Measurements from ENCODE around the gene TNS2.

The TNS2 gene

GRCh38 chr12:53055471-53056266 lies 5.8 kb downstream of the TNS2 start:
- Histone ChIP-seq H3K27me3 (ENCODE audit: low read length) (no peaks in the 10 kb centered on the region), H4K20me1 (ENCODE audit: low read depth, low read length) (no peaks in the 10 kb centered on the region), H3K4me2 (ENCODE audit: low read depth, low read length, poor library complexity, severe bottlenecking) (no peak overlapping the region), H3K79me2 (ENCODE audit: insufficient read depth, low read length) (no peaks in the 10 kb centered on the region), H3K4me3 (ENCODE audit: insufficient read depth, low read length, poor library complexity, severe bottlenecking) (no peak overlapping the region), H2AFZ (ENCODE audit: low read depth, low read length, severe bottlenecking) (no peak overlapping the region), H3K36me3 (ENCODE audit: low read length) (no peaks in the 10 kb centered on the region), H3K9me3 (ENCODE audit: insufficient read depth, low read length) (no peaks in the 10 kb centered on the region), H3K9me2 (replicated peaks; ENCODE audit: insufficient read depth, low read length) (no peaks in the 10 kb centered on the region), H3F3A (ENCODE audit: insufficient read depth) (peaks cover 6% of the 10 kb centered on the region), H3K9ac (ENCODE audit: low read length) (no peak overlapping the region), H3K27ac (ENCODE audit: low read depth, low read length) (no peak overlapping the region)
- no peak for TF ChIP-seq EZH2phosphoT487 (conservative IDR thresholded peaks at IDR 0.05; ENCODE audit: low read length)

GRCh38 chr12:53056296-53056695 lies 6.4 kb downstream of the TNS2 start:
- Histone ChIP-seq H3F3A (ENCODE audit: insufficient read depth) (peaks cover 6% of the 10 kb centered on the region; the same call in 1 of the 2 replicates), H3K4me2 (ENCODE audit: low read depth, low read length, poor library complexity, severe bottlenecking) (no peak overlapping the region), H4K20me1 (ENCODE audit: low read depth, low read length) (no peaks in the 10 kb centered on the region), H3K4me3 (ENCODE audit: insufficient read depth, low read length, poor library complexity, severe bottlenecking) (no peak overlapping the region), H2AFZ (ENCODE audit: low read depth, low read length, severe bottlenecking) (no peak overlapping the region), H3K27ac (ENCODE audit: low read depth, low read length) (no peak overlapping the region), H3K79me2 (ENCODE audit: insufficient read depth, low read length) (no peaks in the 10 kb centered on the region), H3K27me3 (ENCODE audit: low read length) (no peaks in the 10 kb centered on the region), H3K9me3 (ENCODE audit: insufficient read depth, low read length) (no peaks in the 10 kb centered on the region), H3K36me3 (ENCODE audit: low read length) (no peaks in the 10 kb centered on the region), H3K9me2 (replicated peaks; ENCODE audit: insufficient read depth, low read length) (no peaks in the 10 kb centered on the region), H3K9ac (ENCODE audit: low read length) (no peak overlapping the region)
- no peak for TF ChIP-seq EZH2phosphoT487 (conservative IDR thresholded peaks at IDR 0.05; ENCODE audit: low read length)
- TF ChIP-seq CTCF (IDR thresholded peaks at IDR 0.05; ENCODE audit: insufficient read depth, low read length, poor library complexity, severe bottlenecking), result no peak

- H3K36me3 ChIP-seq (ENCODE audit: low read length), result no peaks in the 10 kb centered on the region
- H2AFZ ChIP-seq (ENCODE audit: low read depth, low read length, severe bottlenecking), result no peak overlapping the region
Measured at GRCh38 chr12:53056901-53057300, 7.0 kb downstream of the TNS2 start.

More at GRCh38 chr12:53056901-53057300, 7.0 kb downstream of the TNS2 start:
- H3K9me2 ChIP-seq (replicated peaks; ENCODE audit: insufficient read depth, low read length), result no peaks in the 10 kb centered on the region
- H3K9ac ChIP-seq (ENCODE audit: low read length), result no peak overlapping the region
- TF ChIP-seq CTCF (IDR thresholded peaks at IDR 0.05; ENCODE audit: insufficient read depth, low read length, poor library complexity, severe bottlenecking) (no peak), EZH2phosphoT487 (conservative IDR thresholded peaks at IDR 0.05; ENCODE audit: low read length) (no peak)
- H3K27me3 ChIP-seq (ENCODE audit: low read length), result no peaks in the 10 kb centered on the region
- no peak overlapping the region for H3K27ac ChIP-seq (ENCODE audit: low read depth, low read length)
- H3K4me3 ChIP-seq (ENCODE audit: insufficient read depth, low read length, poor library complexity, severe bottlenecking), result no peak overlapping the region
- H3K79me2 ChIP-seq (ENCODE audit: insufficient read depth, low read length), result no peaks in the 10 kb centered on the region
- H4K20me1 ChIP-seq (ENCODE audit: low read depth, low read length), result no peaks in the 10 kb centered on the region
- H3K9me3 ChIP-seq (ENCODE audit: insufficient read depth, low read length), result no peaks in the 10 kb centered on the region
- H3F3A ChIP-seq (ENCODE audit: insufficient read depth), result peaks cover 6% of the 10 kb centered on the region; the same call in 1 of the 2 replicates
- H3K4me2 ChIP-seq (ENCODE audit: low read depth, low read length, poor library complexity, severe bottlenecking), result no peak overlapping the region

Data from SU-DHL-6 (cell line).